GM18870 (cell line): ENCODE measurements around the gene ADD1.
"Not testable (repeated sequence)": the region's sequence is repeated elsewhere in the genome, so short reads cannot be mapped to it uniquely, and the experiment has no call there.

Source experiments
- ATAC-seq: cut with Tn5 transposase; IDR thresholded peaks from one replicate; pipeline ENCODE4 v1.9.1; 2021; ENCODE audit warnings: moderate library complexity; ENCODE audit not compliant: unreplicated experiment

Gene ADD1

GRCh38 chr4:2942532-2943363 is 99.1 kb downstream of the ADD1 start:
- no peak for ATAC-seq

GRCh38 chr4:2943364-2944090 is 99.9 kb downstream of the ADD1 start:
- ATAC-seq: no peak

- no peak for ATAC-seq
These were observed 100.4 kb downstream of the ADD1 start for GRCh38 chr4:2944091-2944482.

- no peak for ATAC-seq
These were observed 101.2 kb downstream of the ADD1 start for GRCh38 chr4:2944586-2945526.

GRCh38 chr4:2945619-2946604 is 102.3 kb downstream of the ADD1 start:
- ATAC-seq: not testable (repeated sequence)

GRCh38 chr4:2946812-2947600 is 103.4 kb downstream of the ADD1 start:
- no peak for ATAC-seq

- no peak for ATAC-seq
These were observed 104.3 kb downstream of the ADD1 start for GRCh38 chr4:2947926-2948325.

GRCh38 chr4:2948895-2949781 is 105.5 kb downstream of the ADD1 start:
- no peak for ATAC-seq

- no peak for ATAC-seq
These were observed 106.1 kb downstream of the ADD1 start for GRCh38 chr4:2949782-2950125.

- no peak for ATAC-seq
These were observed 106.8 kb downstream of the ADD1 start for GRCh38 chr4:2950221-2950989.

- no peak for ATAC-seq
These were observed 109.9 kb downstream of the ADD1 start for GRCh38 chr4:2953496-2953895.

GRCh38 chr4:2954358-2955185 is 110.9 kb downstream of the ADD1 start:
- ATAC-seq: peak; percentile 52

- ATAC-seq: not testable (repeated sequence)
These were observed 111.8 kb downstream of the ADD1 start for GRCh38 chr4:2955186-2956044.

- no peak for ATAC-seq
These were observed 114.8 kb downstream of the ADD1 start for GRCh38 chr4:2958446-2958845.

GRCh38 chr4:2960450-2960849 is 116.8 kb downstream of the ADD1 start:
- not testable (repeated sequence) for ATAC-seq

GRCh38 chr4:2961421-2961810 is 117.8 kb downstream of the ADD1 start:
- no peak for ATAC-seq
